K562 (cell line): ENCODE measurements around the gene CDC42BPB. TPM values are rescaled to one million over a fixed set of nuclear protein-coding genes. Genes with fewer than 3 reads are reported as not detected.

ENCODE experiments used
- ATAC-seq: fragments of 200-7000 bp; cut with Tn5 transposase; 3 replicates; pipeline ENCODE4 v1.9.1; 2020; ENCODE audit warnings: moderate library complexity
- BruUV-seq: library from RNA; stranded (reverse); fragments of 400-500 nt; replicated peaks from 2 replicates; lab custom pipeline; 2021; lab: Mats Ljungman, UMichigan
- CTCF ChIA-PET: fragments of 300-600 bp; formaldehyde crosslinking; extraction: SDS; loops from one replicate; lab custom pipeline; 2021; ENCODE audit warnings: low intra/inter-chr PET ratio; lab: Yijun Ruan, JAX
- POLR2A ChIA-PET: fragments of 300-600, 350-650 bp; sonication (Branson Sonifier 250); formaldehyde crosslinking; extraction: SDS; loops from one replicate; lab custom pipeline; 2021; ENCODE audit warnings: antibody characterized with exemption, inconsistent platforms; lab: Yijun Ruan, JAX
- DNase-seq, 4 experiments: peaks; one replicate each; pipeline versions ENCODE4 v3.0.0 to v3.0.0-alpha.2; 2011 to 2018; ENCODE audit warnings: low spot score in 3 of 4, mixed read lengths in 3 of 4; ENCODE audit errors: extremely low read depth in 1 of 4
- FAIRE-seq: peaks from 2 replicates; lab custom pipeline; 2011; peaks lifted over from hg19 to GRCh38; lab: Jason Lieb, UNC
- H2AFZ ChIP-seq: 2 replicates; pipeline ENCODE4 v1.6.0; 2011; ENCODE audit warnings: low read depth, low read length, control low read depth, inconsistent platforms
- H3K27ac ChIP-seq: fragments of 200-600 bp; 3 replicates; pipeline ENCODE4 v1.8.0; 2011; ENCODE audit warnings: low read depth, mild to moderate bottlenecking, control low read depth, inconsistent platforms, low read length, moderate library complexity, mixed read lengths; ENCODE audit errors: extremely low read depth
- H3K27me3 ChIP-seq, 2 experiments: fragments of 300-600 bp in 1 of 2; 2 replicates in 1 of 2; 3 replicates in 1 of 2; pipeline versions ENCODE4 v1.6.0 to v1.8.0; 2011; ENCODE audit warnings: inconsistent platforms in 2 of 2, low read length in 2 of 2, mild to moderate bottlenecking in 1 of 2, mixed read lengths in 1 of 2, moderate library complexity in 1 of 2; ENCODE audit not compliant: control insufficient read depth in 2 of 2, insufficient read depth in 2 of 2
- H3K36me3 ChIP-seq: fragments of 300-600 bp; 3 replicates; pipeline ENCODE4 v1.8.0; 2011; ENCODE audit warnings: mild to moderate bottlenecking, low read length, inconsistent platforms; ENCODE audit not compliant: control insufficient read depth, insufficient read depth
- H3K4me1 ChIP-seq, 2 experiments: fragments of 200-600 bp in 1 of 2; replicated peaks in 1 of 2; 2 replicates in 1 of 2; 3 replicates in 1 of 2; pipeline versions ENCODE4 v1.5.1 to v1.8.0; 2011; ENCODE audit warnings: inconsistent platforms in 2 of 2, low read length in 2 of 2, mild to moderate bottlenecking in 1 of 2, mixed read lengths in 1 of 2, moderate library complexity in 1 of 2; ENCODE audit not compliant: control insufficient read depth in 2 of 2, insufficient read depth in 2 of 2
- H3K4me2 ChIP-seq: 2 replicates; pipeline ENCODE4 v1.6.1; 2011; ENCODE audit warnings: low read length, control low read depth, inconsistent platforms, mixed read lengths; ENCODE audit not compliant: insufficient read depth
- H3K4me3 ChIP-seq: fragments of 200-600 bp; sonication (generic), shearing (Covaris generic); 2 replicates; pipeline ENCODE4 v1.5.1; 2016; ENCODE audit warnings: control low read depth, inconsistent platforms
- H3K79me2 ChIP-seq: fragments of 200-600 bp; 3 replicates; pipeline ENCODE4 v1.8.0; 2011; ENCODE audit warnings: low read length, inconsistent platforms; ENCODE audit not compliant: control insufficient read depth, insufficient read depth
- H3K9ac ChIP-seq, 2 experiments: 2 replicates each; pipeline versions ENCODE4 v1.6.0 to v1.6.1; 2011; ENCODE audit warnings: low read depth in 2 of 2, low read length in 2 of 2, control low read depth in 1 of 2, inconsistent platforms in 1 of 2, mild to moderate bottlenecking in 1 of 2, mixed read lengths in 1 of 2; ENCODE audit not compliant: insufficient read depth in 1 of 2
- H3K9me1 ChIP-seq: one replicate; pipeline ENCODE4 v1.6.0; 2011; ENCODE audit warnings: inconsistent platforms, mild to moderate bottlenecking, low read length, moderate library complexity; ENCODE audit not compliant: control insufficient read depth, insufficient read depth
- H3K9me3 ChIP-seq: replicated peaks from 2 replicates; pipeline ENCODE4 v1.5.1; 2011; ENCODE audit warnings: low read depth, low read length, inconsistent platforms; ENCODE audit not compliant: control insufficient read depth, insufficient read depth
- H4K20me1 ChIP-seq: replicated peaks from 2 replicates; pipeline ENCODE4 v1.6.1; 2011; ENCODE audit warnings: low read length, inconsistent platforms, mixed read lengths; ENCODE audit not compliant: control insufficient read depth, insufficient read depth
- CBFB ChIP-seq: sonication (generic); formaldehyde crosslinking; IDR thresholded peaks from 2 replicates; pipeline ENCODE4 v1.4.0; 2020; ENCODE audit warnings: mild to moderate bottlenecking, missing genetic modification reagents
- MCM7 ChIP-seq, 2 experiments: fragments of 450-650 bp; IDR thresholded peaks; 2 replicates each; pipeline ENCODE4 v1.6.1; 2016 to 2018
- NEUROD1 ChIP-seq: fragments of 150-350 bp; IDR thresholded peaks from 2 replicates; pipeline ENCODE4 v1.6.1; 2014; ENCODE audit warnings: borderline replicate concordance, low read length, low read depth; ENCODE audit not compliant: partially characterized antibody
- PCBP2 ChIP-seq: fragments of 200-400 bp; formaldehyde crosslinking; IDR thresholded peaks from 2 replicates; pipeline ENCODE4 v1.6.1; 2018; ENCODE audit warnings: low read length, low read depth, mild to moderate bottlenecking, moderate library complexity; ENCODE audit not compliant: poor library complexity, severe bottlenecking
- POLR2AphosphoS5 ChIP-seq: IDR thresholded peaks from 2 replicates; pipeline ENCODE4 v1.6.1; 2011; ENCODE audit warnings: mild to moderate bottlenecking, low read depth, low read length, moderate library complexity; ENCODE audit not compliant: control insufficient read depth, insufficient read depth
- PURB ChIP-seq: sonication (generic); formaldehyde crosslinking; IDR thresholded peaks from 2 replicates; pipeline ENCODE4 v1.9.0; 2021; ENCODE audit warnings: low read depth, mild to moderate bottlenecking, missing genetic modification reagents
- SIX5 ChIP-seq, 2 experiments: IDR thresholded peaks; 2 replicates each; pipeline ENCODE4 v1.6.1; 2011; ENCODE audit warnings: low read length in 2 of 2, borderline replicate concordance in 1 of 2, low read depth in 1 of 2, mild to moderate bottlenecking in 1 of 2, moderate library complexity in 1 of 2; ENCODE audit not compliant: insufficient read depth in 1 of 2
- SRF ChIP-seq, 2 experiments: fragments of 250-450, 450-650 bp in 1 of 2; sonication (Bioruptor Pico) in 1 of 2; sonication (generic) in 1 of 2; formaldehyde crosslinking; IDR thresholded peaks; 2 replicates each; pipeline versions ENCODE4 v1.5.0 to v1.5.1; 2020 to 2022; ENCODE audit warnings: mild to moderate bottlenecking in 1 of 2, missing genetic modification reagents in 1 of 2
- TCF7 ChIP-seq: sonication (generic); IDR thresholded peaks from 2 replicates; pipeline ENCODE4 v1.6.1; 2016; ENCODE audit warnings: antibody characterized with exemption, borderline replicate concordance
- ZNF766 ChIP-seq: fragments of 200-800 bp; sonication (Bioruptor generic); conservative IDR thresholded peaks from 2 replicates; pipeline ENCODE4 v1.6.1; 2016; ENCODE audit warnings: missing genetic modification characterization, missing compliant biosample characterization
- WGBS: fragments of 100-300 bp; shearing (Covaris generic); methylation state at CpG from one replicate; pipeline ENCODE4 v1.1.6; 2016; ENCODE audit warnings: low coverage, mixed read lengths; ENCODE audit not compliant: insufficient coverage; ENCODE audit errors: missing lambda C conversion rate; 5-methylcytosine and 5-hydroxymethylcytosine counted together
- in situ Hi-C: fragments of 300-500 bp; cut with MboI; formaldehyde crosslinking; loops from 4 replicates; pipeline ENCODE4 v1.15.0; 2018; ENCODE audit warnings: inconsistent platforms, mixed read lengths
- intact Hi-C: fragments of 100-400 bp; cut with micrococcal nuclease; formaldehyde crosslinking; loops from 2 replicates; pipeline ENCODE4 v1.14.2; 2022
- polyA plus RNA-seq, 8 experiments: library from polyadenylated mRNA; depleted of rRNA in 4 of 8; stranded (reverse) in 5 of 8; unstranded in 3 of 8; fragments of >200 nt; fragmentation: Nextera tagmentation in 2 of 8; fragmentation: Illumina TruSeq in 1 of 8; extraction: Ambion mirVana in 2 of 8; extraction: Trizol in 1 of 8; gene quantifications; 2 replicates each; pipeline versions ENCODE4 v1.2.1 to v1.2.3, GENCODE V29; 2011 to 2014; ENCODE audit warnings: inconsistent platforms in 1 of 8, missing spikeins in 1 of 8
- total RNA-seq, 7 experiments: library from RNA; depleted of rRNA in 6 of 7; stranded (reverse); fragments of >200 nt in 6 of 7; fragmentation: Illumina TruSeq in 2 of 7; extraction: Trizol in 2 of 7; gene quantifications; 2 replicates each; pipeline versions ENCODE4 v1.2.1 to v1.2.3, GENCODE V29; 2011 to 2021; ENCODE audit warnings: low replicate concordance in 1 of 7
- TF ChIP-seq, protein P1 (sequence below): sonication (generic); formaldehyde crosslinking; IDR thresholded peaks from 2 replicates; pipeline ENCODE4 v1.8.1; 2023; ENCODE audit warnings: mild to moderate bottlenecking, missing genetic modification reagents
- TF ChIP-seq, protein P2 (sequence below): fragments of 150-350 bp; conservative IDR thresholded peaks from 2 replicates; pipeline ENCODE4 v1.6.1; 2014; ENCODE audit warnings: low read length
- TF ChIP-seq, protein P3 (sequence below): fragments of 250-450 bp; sonication (Bioruptor Pico); IDR thresholded peaks from 2 replicates; pipeline ENCODE4 v1.5.0; 2021
- TF ChIP-seq, protein P4 (sequence below), 2 experiments: IDR thresholded peaks in 1 of 2; conservative IDR thresholded peaks in 1 of 2; 2 replicates each; pipeline ENCODE4 v1.6.1; 2016; ENCODE audit warnings: low read depth in 2 of 2, mild to moderate bottlenecking in 1 of 2, missing compliant biosample characterization in 1 of 2, missing genetic modification characterization in 1 of 2, moderate library complexity in 1 of 2

CDC42BPB gene
- total and polyA plus RNA-seq, 9 of the 15 experiments (the other 6 are each of a cell fraction or from before 2014, with no cell fraction given), result 0.07 to 24.3 (median 12.6) TPM

DNA sequence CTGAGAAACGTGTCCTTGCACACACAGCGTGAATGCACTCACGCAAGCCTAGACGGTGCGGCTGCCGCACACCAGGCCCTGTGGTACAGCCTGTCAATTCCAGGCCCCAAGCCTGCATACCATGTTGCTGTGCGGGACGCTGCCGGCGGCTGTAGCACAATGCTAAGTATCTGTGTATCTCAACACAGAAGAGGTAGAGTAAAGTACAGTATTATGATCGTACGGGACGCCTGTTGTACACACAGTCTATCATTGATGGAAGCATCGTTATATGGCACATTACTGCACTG lies 89.9 kb downstream of the CDC42BPB start:
- H3K79me2 ChIP-seq, result no peaks in the 10 kb centered on the region
- no peak for TF ChIP-seq ZNF766 (CRISPR knock-in tag)
- TF ChIP-seq, protein P1, sequence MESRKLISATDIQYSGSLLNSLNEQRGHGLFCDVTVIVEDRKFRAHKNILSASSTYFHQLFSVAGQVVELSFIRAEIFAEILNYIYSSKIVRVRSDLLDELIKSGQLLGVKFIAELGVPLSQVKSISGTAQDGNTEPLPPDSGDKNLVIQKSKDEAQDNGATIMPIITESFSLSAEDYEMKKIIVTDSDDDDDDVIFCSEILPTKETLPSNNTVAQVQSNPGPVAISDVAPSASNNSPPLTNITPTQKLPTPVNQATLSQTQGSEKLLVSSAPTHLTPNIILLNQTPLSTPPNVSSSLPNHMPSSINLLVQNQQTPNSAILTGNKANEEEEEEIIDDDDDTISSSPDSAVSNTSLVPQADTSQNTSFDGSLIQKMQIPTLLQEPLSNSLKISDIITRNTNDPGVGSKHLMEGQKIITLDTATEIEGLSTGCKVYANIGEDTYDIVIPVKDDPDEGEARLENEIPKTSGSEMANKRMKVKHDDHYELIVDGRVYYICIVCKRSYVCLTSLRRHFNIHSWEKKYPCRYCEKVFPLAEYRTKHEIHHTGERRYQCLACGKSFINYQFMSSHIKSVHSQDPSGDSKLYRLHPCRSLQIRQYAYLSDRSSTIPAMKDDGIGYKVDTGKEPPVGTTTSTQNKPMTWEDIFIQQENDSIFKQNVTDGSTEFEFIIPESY, result no peak
- no peak for TF ChIP-seq PURB (CRISPR knock-in tag)
- no peak for TF ChIP-seq MCM7 (IDR thresholded peaks at IDR 0.05)
- no peak for TF ChIP-seq PCBP2
- no peak for TF ChIP-seq CBFB (CRISPR knock-in tag)
- no peak for TF ChIP-seq SIX5 (IDR thresholded peaks at IDR 0.05; ENCODE audit: borderline replicate concordance in 1 of 2, insufficient read depth in 1 of 2, low read depth in 1 of 2, low read length in 2 of 2)
- TF ChIP-seq SRF (CRISPR knock-in tag; IDR thresholded peaks at IDR 0.05), result no peak
- TF ChIP-seq, protein P2, sequence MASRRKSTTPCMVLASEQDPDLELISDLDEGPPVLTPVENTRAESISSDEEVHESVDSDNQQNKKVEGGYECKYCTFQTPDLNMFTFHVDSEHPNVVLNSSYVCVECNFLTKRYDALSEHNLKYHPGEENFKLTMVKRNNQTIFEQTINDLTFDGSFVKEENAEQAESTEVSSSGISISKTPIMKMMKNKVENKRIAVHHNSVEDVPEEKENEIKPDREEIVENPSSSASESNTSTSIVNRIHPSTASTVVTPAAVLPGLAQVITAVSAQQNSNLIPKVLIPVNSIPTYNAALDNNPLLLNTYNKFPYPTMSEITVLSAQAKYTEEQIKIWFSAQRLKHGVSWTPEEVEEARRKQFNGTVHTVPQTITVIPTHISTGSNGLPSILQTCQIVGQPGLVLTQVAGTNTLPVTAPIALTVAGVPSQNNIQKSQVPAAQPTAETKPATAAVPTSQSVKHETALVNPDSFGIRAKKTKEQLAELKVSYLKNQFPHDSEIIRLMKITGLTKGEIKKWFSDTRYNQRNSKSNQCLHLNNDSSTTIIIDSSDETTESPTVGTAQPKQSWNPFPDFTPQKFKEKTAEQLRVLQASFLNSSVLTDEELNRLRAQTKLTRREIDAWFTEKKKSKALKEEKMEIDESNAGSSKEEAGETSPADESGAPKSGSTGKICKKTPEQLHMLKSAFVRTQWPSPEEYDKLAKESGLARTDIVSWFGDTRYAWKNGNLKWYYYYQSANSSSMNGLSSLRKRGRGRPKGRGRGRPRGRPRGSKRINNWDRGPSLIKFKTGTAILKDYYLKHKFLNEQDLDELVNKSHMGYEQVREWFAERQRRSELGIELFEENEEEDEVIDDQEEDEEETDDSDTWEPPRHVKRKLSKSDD, result no peak
- TF ChIP-seq POLR2AphosphoS5, result no peak
- no peak for TF ChIP-seq TCF7
- TF ChIP-seq, protein P3, sequence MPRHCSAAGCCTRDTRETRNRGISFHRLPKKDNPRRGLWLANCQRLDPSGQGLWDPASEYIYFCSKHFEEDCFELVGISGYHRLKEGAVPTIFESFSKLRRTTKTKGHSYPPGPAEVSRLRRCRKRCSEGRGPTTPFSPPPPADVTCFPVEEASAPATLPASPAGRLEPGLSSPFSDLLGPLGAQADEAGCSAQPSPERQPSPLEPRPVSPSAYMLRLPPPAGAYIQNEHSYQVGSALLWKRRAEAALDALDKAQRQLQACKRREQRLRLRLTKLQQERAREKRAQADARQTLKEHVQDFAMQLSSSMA, result no peak
- TF ChIP-seq, protein P4, sequence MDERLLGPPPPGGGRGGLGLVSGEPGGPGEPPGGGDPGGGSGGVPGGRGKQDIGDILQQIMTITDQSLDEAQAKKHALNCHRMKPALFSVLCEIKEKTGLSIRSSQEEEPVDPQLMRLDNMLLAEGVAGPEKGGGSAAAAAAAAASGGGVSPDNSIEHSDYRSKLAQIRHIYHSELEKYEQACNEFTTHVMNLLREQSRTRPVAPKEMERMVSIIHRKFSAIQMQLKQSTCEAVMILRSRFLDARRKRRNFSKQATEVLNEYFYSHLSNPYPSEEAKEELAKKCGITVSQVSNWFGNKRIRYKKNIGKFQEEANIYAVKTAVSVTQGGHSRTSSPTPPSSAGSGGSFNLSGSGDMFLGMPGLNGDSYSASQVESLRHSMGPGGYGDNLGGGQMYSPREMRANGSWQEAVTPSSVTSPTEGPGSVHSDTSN (CRISPR knock-in tag; IDR thresholded peaks at IDR 0.05; ENCODE audit: low read depth), result no peak
- TF ChIP-seq, protein P4 (tag; conservative IDR thresholded peaks at IDR 0.05; ENCODE audit: low read depth), result no peak
- TF ChIP-seq NEUROD1, result no peak

More for the DNA sequence above, 89.9 kb downstream of the CDC42BPB start:
- H3K9ac ChIP-seq, result no peak overlapping the region
- H3K27me3 ChIP-seq, result no peaks in the 10 kb centered on the region
- H3K27ac ChIP-seq, result no peak overlapping the region
- no peaks in the 10 kb centered on the region for H3K9me3 ChIP-seq
- H3K4me3 ChIP-seq, result no peak overlapping the region
- WGBS, result 84% methylated on average over 9 of the region's 14 CpGs
- H3K4me2 ChIP-seq, result no peak overlapping the region
- BruUV-seq, result no TSS peak
- H4K20me1 ChIP-seq, result no peaks in the 10 kb centered on the region
- ChIA-PET CTCF (no interaction called here), POLR2A (no interaction called here)
- DNase-seq (no peak), ATAC-seq (no peak), FAIRE-seq (no peak)
- intact Hi-C loops (no loop called here), in situ Hi-C loops (no loop called here)
- H3K36me3 ChIP-seq, result peaks cover 61% of the 10 kb centered on the region; the same call in 2 of the 3 replicates
- no peak overlapping the region for H2AFZ ChIP-seq
- H3K9me1 ChIP-seq, result no peaks in the 10 kb centered on the region
- H3K4me1 ChIP-seq, result peaks cover 0 to 5% of the 10 kb centered on the region in 2 experiments; a peak in 1 of 5 replicates
